Left kidney (tissue), 2 donors: Measurements from ENCODE around the gene ATP8B2. TPM values are rescaled to one million over a fixed set of nuclear protein-coding genes. Genes with fewer than 3 reads are reported as not detected.
"Not testable (repeated sequence)": the region's sequence is repeated elsewhere in the genome, so short reads cannot be mapped to it uniquely, and the experiment has no call there.

Experiments used
- DNase-seq: peaks from one replicate; pipeline ENCODE4 v3.0.0-alpha.2; 2013
- polyA plus RNA-seq: library from polyadenylated mRNA; unstranded; fragments of 120-200 nt; gene quantifications from one replicate; pipeline ENCODE4 v1.2.1, GENCODE V29; 2013; ENCODE audit not compliant: insufficient read length

Gene ATP8B2
- polyA plus RNA-seq, 1 donor = 30.3 TPM

DNA sequence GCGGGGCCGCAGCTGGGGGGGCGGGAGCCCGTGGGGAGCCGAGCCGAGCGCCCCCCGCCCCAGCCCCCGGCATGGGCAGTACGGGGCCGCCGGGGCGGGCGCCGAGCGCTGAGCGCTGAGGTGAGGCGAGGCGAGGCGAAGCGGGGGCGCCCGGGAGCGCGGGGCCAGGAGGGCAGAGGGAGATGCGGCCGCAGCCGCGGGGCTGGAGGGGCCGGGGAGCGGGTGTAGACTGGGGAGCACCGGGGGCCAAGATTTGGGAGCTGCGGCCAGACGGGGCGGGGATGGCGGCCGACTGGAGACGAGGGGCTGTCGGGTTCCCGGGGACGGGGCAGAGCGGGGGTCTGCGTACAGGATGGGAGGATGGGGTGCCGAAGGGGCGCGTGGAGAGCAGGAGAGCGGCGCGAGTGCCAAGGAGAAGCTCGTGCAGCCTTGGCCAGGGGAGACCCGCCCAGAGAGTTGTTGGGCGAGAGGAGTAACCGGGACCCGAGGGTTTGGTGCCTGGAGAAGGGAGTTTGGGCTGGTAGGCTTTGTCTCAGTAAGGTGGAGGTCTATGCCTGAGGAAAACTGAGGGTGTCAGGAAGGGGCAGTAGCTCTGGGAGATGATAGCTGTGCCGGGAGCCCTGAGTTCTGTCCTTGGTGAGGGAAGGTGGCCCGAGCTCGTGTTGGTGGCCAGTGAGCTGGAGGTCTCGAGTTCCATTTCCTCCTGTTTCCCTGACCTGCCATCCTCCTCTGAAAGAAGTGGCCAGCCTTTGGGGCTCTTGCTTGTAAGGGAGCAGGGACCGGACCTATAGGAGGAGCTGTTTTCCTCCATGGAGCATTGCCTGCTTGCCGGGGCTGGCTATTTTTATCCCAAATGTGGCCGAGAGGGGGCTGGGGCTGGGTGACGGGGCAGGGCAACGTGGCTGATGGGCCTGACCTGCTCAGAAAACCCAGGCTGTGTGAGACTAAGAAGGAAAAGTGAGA, 539 bp downstream of the ATP8B2 start:
- DNase-seq = peak; percentile 63

DNA sequence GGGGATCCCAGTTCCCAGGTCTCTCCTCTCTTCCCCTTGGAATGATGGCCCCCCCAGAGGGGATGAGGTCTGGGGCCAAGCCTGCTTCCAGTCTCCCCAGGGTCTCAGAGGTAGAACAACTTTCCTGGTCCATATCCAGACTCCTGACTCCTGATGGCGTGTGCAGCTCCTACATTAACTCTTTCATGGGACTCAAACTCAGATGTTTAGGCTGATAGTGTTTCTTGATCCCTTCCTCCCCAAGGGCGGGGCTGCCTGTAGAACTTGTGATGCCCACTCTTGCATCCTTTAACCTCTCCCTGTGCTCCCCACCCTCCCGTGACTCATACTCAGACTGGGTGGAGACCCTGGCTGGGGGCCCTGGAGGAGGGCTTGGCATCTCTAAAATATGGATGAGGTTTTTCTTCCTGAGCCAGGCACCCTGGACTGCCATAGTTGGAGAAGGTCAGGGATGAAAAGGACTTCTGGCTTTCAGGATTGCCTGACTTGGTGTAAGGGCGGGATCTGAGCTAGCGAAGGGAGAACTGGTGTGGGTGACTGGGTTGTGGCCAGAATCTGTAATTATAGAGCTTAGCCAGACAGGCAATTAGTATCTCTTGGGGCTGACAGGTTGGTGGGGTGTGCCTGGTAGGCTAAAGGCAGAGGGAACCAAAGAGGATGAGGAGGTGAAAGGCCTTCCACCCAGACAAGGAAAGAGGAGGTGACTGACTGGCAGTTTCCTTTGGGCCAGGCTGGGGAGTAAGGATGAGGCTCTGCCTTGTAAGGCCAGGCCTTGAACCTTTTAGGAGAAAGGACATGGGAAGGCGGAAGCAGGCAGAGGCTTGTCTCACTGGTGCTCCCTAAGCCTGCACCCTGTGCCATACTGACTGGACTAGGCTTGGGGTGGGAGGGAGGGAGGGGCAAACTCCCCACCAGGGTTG, 1.5 kb downstream of the ATP8B2 start:
- no peak for DNase-seq

DNA sequence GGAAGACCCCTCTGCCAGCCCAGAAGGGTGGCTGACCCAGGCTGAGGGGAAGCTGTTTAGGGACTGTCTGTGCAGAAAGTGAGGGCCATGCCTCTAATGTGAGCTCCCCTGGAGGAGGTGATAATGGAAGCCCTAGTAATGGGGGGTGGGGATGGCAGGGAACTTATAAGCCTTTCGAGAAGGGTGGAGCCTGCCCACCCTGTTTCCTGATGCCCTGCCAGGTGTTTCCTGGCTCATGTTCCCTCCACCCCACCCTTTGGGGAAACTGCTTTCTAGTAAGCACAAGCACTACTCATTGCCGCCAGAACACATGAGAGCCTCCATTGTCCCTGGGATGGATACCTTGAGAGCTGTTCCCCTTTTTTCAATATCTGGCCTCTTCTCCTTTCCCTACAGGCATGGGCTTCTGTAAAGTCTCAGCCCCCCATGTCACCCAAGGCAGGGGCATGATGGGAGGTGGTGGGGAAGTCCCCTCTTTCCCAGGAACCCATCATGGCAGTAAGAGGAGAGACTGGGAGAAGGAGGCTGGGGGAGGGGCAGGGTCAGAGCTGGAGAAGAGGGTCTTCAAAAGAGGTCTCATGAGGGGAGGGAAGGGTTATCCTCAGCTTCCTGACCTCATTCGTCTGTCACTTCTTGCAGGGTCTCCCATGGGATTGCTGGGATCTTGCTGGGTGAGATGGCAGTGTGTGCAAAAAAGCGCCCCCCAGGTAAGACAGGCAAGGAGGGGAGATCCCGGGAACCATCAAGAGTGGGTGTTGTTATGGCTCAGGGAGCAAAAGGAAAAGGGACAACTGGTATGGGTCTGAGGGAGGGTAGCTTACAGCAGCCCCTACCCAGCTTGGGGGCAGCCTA, 2.4 kb downstream of the ATP8B2 start:
- DNase-seq = no peak

DNA sequence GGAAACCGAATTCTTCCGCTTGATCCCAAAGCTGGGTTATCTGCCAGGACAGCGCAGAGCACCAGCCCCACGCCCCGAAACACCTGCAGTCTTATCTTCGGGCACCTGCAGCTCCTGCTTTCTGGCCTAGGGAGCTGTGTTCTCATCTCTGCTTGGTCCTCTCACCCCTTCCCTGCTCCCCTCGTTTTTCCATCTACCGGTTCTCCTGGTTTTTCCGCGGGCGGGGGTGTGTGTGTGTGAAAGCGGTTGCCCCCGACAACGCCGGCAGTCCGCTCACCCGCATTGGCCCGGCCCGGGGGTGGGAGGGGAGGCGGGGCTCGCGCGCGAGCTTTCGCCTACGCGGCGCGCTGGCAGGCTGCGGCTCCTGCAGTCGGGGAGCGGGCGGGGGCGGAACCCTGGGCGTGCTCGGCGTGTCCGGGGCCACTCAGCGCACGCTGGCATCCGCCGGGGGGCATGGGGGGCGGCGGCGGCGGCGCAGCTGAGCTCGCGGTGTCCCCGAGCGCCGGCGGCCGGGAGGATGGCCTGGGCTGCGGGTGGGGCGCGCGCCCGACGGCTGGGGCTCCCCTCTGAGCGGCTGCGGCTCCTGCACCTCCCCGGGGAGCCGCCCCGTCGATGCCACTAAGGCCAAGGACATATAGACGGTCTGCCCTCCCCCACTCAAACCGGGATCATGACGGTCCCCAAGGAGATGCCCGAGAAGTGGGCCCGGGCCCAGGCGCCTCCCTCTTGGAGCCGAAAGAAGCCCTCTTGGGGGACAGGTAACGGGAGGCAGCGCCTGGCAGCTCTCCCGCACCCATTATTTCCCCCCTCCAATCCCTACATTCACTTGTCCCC, 3.2 kb downstream of the ATP8B2 start:
- peak; percentile 63 for DNase-seq

DNA sequence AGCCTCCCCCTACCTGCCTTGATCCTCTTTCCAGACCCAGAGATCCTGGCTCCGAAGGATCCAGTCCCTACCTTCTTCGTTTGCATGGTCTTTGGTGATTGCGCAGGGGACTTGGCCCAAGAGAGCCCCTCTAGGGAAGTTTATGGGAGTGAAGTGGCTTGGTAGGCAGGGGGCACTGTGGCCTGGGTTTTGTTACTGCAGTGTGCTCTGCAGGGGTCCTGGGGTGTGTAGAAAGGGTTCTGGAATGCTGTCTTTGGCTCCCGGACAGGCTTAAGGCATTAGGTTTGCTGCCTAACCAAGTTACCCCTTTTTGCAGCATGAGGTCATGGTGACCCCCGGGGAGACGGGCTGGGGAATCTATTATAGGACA, 3.8 kb downstream of the ATP8B2 start:
- no peak for DNase-seq

DNA sequence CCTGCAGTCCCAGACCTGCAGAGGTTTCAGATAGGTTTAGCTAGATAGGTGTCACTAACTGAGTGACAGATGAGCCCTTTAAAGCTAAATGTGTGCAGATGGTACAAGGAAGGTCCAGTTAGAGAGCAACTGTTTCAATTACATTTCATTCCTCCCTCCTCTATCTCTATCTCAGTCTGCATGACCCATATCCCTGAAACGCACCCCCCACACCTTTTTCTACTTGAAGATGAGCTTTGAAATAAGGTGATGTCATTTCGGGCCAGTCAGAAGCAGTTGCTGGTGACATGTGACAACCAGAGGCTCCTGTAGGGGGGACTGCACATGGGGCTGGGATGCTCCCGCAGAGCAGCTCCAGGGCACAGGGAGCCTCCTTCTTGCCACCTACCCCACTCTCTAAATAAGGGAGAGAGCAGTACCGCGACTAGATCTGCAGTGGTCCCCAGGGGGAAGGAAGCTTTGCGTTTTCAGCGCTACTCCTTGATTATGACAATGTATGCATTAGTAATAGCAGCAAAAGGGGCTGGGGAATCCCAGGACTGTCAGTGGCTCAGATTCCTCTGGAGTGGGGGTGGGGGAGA, 4.3 kb downstream of the ATP8B2 start:
- DNase-seq = no peak

DNA sequence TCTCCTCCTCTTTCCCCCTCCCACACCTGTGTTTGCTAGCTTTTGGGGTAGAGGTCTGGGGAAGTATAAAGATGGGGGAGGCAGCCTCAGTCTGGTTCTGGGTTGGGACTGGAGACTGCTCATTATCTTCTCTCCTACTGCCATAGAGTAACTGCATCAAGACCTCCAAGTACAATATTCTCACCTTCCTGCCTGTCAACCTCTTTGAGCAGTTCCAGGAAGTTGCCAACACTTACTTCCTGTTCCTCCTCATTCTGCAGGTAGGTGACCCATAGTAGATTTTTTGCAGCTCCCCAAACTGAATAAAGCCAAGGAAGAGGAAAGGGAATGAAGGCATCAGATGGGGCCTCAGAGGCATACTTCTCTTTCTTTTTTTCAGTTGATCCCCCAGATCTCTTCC, 5.3 kb downstream of the ATP8B2 start:
- DNase-seq = no peak

DNA sequence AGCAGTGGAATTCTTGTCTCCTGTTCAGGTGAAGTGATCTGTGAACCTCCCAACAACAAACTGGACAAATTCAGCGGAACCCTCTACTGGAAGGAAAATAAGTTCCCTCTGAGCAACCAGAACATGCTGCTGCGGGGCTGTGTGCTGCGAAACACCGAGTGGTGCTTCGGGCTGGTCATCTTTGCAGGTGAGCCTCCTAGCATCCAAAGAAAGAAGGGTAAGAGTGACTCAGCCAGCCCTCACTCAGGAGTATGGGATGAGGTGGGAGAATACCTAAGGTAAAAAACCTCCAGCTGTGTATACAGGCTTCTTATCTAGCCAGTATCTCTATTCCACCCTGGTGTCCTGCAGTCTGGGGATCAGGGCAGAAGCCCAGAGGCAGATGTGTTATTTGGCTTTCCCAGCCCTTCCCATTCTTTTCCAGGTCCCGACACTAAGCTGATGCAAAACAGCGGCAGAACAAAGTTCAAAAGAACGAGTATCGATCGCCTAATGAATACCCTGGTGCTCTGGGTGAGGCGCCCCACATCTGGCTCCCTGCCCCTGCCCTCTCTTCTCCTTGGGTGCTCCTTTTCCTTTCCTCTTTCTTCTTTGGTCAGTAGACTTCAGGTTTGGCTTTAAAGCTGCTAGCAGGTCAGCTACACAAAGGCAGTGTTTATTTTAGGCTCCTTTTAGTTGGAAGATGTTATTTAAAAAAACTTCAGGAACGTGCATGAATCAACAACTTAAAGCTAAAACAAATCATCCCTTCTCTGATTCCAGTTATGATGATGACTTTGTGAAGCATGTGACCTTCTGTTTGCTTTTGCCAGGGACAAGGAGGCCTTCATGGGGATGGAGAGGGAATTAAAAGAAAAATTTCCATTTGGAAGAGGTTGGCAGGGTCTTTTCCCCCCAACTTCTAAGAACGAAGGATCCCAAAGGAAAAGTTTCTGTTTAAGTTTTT, 9.0 kb downstream of the ATP8B2 start:
- no peak for DNase-seq

DNA sequence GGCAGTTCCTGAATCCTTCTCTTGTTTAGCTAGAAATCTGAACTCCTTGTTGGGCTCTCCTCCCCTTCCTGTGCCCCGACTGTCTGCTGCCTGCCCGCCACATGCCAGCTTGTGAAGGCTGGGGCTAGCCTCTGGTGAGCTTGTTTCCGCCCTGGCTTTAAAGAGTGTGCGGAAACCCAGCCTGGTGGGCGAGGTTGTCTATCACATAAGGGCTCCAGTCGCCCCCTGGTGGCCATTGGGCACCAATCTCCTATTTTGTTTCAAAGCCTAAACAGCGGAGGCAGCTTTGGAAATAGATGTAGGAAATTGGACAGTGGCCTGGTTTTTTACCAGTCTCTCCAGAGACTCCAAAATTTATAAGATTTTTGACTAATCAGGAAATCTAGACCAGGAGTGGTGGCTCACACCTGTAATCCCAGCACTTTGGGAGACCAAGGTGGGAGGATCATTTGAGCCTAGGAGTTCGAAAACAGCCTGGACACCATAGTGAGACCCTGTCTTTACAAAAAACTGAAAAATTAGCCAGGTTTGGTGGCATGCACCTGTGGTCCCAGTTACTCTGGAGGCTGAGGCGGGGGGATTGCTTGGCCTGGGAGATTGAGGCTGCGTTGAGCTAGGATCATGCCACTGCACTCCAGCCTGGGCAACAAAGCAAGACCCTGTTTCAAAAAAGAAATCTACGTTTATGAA, 9.8 kb downstream of the ATP8B2 start:
- peak; percentile 81 for DNase-seq

DNA sequence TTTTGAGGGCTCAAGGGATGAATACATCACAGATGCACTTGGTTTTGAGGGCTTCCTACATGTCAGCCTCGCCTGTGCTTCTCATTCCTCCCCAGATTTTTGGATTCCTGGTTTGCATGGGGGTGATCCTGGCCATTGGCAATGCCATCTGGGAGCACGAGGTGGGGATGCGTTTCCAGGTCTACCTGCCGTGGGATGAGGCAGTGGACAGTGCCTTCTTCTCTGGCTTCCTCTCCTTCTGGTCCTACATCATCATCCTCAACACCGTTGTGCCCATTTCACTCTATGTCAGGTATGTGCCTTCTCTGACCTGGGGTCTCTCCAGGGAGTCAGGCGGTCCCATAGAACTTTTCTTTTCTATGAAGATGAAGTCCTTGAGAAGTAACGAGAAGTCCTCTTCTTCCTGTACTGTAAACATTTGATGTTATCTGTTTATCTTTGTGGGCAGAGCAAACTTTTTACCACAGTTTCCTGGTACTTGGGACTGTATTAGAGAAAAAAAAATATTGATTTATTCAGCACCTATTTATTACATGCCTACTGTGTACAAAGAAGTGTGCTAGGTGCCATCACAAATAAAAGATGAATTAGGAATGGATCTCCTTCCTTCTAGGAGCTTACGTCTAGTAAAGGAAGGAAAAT, 12.0 kb downstream of the ATP8B2 start:
- no peak for DNase-seq

DNA sequence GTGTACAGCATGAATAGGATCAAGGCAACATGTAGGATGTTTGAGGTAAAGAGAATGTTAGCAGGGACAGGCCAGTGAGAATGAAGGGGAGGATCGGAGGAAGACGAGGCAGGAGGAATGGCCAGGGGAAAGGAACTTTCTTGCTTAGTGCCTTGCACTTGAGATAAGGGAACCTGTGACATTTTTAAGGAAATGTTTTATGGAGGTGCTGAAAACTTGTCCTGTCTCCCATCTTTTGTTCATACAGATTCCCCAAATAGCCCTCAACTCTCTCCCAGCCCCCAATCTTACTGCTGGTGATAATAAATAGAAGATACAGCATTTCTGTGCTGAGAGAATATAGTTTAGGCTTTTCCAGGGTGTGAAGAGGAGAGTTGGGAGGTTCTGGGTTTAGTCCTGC, 13.6 kb downstream of the ATP8B2 start:
- DNase-seq = no peak

DNA sequence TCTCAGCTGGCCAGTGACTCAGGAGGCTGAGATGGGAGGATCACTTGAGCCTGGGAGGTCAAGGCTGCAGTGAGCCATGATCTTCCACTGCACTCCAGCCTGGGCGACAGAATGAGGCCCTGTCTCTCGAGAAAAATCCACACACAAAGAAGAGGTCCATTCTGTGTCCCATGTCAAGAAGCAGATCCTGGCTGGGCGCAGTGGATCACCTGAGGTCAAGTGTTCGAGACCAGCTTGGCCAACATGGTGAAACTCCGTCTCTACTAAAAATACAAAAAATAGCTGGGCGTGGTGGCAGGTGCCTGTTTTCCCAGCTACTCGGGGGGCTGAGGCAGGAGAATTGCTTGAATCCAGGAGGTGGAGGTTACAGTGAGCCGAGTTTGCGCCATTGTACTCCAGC, 16.0 kb downstream of the ATP8B2 start:
- not testable (repeated sequence) for DNase-seq

DNA sequence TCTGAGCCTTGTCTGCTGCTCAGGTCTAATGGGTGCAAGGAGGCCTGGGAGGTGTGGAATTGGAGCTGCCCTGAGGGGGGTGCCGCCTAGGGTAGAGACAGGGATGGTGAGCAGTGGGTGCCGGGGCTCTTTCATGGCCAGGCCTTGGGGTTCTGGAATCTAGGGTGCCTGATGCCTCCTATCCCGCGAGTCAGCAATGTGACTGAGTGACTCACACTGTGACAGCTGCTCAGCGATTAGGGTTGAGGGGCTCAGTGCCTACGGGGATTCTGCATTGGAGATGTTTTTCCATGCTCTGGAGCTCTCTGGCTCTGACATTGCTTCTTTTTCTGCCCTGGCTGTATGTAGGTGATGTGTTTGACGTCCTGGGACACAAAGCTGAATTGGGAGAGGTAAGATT, 16.8 kb downstream of the ATP8B2 start:
- no peak for DNase-seq

DNA sequence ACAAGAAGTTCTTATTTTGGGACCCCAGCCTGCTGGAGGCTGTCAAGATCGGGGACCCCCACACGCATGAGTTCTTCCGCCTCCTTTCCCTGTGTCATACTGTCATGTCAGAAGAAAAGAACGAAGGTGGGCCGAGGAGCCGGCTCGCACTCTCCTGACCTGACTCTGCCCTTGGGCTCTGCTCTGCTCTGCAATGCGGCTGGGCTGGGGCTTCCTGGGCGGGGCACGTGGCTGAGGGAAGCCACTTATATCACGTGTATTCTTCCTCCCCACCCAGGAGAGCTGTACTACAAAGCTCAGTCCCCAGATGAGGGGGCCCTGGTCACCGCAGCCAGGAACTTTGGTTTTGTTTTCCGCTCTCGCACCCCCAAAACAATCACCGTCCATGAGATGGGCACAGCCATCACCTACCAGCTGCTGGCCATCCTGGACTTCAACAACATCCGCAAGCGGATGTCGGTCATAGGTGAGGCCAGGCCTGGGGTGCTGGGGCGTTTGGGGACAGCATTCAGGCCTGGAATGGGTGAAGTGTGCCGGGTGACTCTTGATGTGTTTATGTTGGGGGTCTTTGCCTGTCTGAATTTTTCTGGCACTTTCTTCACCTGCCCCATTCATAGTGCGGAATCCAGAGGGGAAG, 17.6 kb downstream of the ATP8B2 start:
- no peak for DNase-seq

DNA sequence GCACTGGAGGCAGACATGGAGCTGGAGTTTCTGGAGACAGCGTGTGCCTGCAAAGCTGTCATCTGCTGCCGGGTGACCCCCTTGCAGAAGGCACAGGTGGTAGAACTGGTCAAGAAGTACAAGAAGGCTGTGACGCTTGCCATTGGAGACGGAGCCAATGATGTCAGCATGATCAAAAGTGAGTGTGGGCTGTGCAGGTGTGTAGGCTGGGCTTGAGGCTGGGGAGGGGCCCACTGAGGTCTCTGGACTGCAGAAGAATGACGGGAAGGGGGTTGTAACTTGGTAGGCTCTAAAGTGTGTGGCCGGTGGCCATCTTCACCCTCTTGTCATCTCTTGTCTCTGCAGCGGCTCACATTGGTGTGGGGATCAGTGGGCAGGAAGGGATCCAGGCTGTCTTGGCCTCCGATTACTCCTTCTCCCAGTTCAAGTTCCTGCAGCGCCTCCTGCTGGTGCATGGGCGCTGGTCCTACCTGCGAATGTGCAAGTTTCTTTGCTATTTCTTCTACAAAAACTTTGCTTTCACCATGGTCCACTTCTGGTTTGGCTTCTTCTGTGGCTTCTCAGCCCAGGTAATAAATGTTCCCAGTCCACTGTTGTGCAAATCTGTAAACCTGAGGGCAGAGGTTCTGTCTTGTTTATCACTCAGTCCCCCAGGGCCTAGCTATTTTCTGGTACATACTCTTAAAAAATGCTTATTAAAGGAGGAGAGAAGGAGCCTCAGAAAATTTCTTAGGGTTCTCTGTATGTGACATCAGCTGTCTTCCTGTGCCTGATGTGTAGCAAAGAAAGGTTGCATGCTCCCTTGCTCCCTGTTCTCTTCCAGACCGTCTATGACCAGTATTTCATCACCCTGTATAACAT, 19.9 kb downstream of the ATP8B2 start:
- no peak for DNase-seq

DNA sequence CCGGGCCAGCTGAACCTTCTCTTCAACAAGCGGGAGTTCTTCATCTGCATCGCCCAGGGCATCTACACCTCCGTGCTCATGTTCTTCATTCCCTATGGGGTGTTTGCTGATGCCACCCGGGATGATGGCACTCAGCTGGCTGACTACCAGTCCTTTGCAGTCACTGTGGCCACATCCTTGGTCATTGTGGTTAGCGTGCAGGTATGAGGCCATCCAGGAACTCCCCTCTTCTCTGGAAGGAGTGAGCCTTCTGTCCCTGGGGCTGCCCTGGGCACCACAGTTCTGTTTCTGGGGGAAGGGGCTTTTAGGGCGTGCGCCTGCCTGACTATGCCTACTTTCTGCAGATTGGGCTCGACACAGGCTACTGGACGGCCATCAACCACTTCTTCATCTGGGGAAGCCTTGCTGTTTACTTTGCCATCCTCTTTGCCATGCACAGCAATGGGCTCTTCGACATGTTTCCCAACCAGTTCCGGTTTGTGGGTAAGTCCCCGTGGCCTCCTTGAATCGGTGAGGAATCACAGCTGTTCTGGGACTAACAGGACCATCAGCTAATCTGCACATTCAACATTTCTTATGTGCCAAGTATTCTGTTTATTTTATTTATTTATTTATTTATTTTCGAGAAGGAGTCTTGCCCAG, 21.1 kb downstream of the ATP8B2 start:
- DNase-seq = no peak
